NCI-H226 (cell line): ENCODE results near the gene BCL2L15.

ENCODE experiments used
- DNase-seq: peaks from one replicate; pipeline ENCODE4 v3.0.0-alpha.2; 2015

The BCL2L15 gene

DNA sequence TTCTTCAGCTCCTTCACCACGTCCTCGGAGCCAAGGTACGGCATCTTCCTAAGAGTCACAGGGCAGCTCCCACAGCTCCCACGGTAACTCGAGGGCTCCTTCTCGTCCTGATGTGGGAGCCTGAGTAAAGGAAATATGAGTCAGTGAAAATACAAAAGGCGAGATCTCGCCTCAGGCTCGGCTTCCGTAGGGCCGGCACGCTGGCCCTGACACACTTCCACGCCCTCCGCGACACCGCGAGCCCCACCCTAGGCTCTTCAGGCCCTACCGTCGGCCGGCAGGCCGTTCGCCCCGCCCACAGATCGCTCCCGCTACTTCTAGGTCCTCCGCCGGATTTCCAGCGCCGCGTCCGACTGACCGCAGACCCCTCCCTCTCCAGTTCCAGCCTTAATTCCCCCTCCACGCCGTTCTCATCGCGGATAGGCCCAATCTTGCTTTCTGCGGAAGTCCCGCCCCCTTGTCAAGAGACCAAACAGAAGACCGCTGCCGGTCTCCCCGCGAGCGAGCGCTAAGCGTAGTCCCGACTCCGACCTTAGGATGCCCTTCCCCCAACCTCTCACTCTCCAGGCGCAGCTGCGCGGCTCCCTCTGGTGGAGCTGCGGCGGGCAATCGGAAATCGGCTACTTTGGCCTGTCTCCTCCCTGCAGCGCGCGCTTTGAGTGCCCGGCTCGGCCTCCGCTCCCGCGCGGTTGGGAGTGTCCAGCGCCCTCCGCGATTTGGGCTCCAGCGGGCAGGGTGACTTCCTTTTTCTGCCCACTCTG is 17.5 kb upstream of the BCL2L15 start, which contains the start of the genes AP4B1 and DCLRE1B:
Gene AP4B1, minus strand, starts transcription at position 126 of the 761 bp plus-strand sequence. Its CDS starts 82 bp downstream, at position 44.
Gene DCLRE1B, plus strand, starts transcription at position 653 of the 761 bp plus-strand sequence. CDS start 261 bp downstream, outside the sequence.
- DNase-seq, result peak; percentile 100

DNA sequence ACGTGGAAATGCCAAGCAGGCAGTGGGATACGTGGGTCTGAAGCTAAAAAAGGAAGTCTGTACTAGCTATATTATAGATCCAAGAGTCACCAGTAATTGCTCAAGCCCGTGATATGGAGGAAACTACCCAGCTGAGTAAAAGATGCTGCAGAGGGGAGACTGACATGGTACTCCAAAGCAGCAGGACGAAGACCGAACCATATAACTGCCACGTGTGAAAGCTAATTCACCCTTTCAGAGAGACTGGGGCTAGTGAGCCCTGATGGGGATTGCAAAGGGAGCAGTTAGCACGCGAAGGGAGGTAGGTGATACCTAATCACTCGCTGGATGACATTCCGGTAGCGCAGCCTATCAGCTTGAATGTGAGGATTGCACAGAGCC is 16.9 kb upstream of the BCL2L15 start:
- no peak for DNase-seq

DNA sequence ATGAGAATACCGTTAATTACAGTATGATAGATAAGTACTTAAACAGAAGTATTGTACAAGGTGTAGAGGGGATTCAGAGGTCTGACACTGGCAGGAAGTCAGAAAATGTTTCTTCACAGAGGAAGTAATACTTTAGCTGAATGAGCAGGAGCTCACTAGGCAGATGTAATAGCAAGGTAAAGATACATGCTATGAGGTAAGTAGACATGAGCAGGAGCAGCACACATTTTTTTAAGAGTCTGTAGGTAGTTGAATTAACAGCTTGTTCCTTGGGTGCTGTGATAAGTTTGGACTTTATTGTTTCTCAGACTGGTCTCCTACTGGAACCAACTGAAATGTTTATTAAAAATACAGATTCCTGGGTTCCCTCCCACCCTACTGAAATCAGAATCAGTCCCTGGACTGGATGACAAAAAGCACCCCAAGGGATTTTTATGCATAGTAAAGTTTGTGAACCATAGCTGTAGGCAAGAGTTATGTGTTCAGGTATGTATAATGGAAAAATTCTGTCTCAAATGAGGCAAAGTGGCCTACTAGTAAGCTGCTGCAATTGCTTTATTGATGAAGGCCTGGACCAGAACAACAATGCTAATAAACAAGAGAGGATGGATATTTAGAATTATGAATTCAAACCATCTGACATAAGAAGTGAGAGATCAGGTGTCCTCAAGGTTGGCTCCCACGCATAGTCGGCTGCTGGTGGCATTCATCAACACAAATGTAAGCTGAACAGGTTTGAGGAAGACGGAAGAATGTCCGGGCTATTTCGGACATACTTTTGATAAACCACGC is 16.3 kb upstream of the BCL2L15 start:
- no peak for DNase-seq

DNA sequence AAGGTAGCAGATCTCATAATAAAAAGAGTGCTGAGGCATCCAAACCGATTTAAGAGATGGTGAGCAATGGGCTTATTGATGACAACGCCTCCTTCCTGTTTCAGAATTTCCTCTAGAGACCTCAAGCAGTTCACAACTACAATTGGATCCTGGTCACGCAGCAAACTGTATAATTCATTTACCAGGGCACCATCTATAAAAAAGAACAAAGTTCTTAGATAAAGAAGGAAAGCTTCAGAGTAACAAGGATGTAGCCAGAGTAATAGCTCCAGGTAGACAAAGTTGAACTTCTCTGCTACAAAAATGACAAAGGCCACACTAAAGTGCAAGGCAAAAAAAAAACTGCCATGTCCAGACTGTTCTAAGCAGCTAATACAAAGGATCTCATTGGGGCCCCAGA is 13.8 kb upstream of the BCL2L15 start:
- no peak for DNase-seq

DNA sequence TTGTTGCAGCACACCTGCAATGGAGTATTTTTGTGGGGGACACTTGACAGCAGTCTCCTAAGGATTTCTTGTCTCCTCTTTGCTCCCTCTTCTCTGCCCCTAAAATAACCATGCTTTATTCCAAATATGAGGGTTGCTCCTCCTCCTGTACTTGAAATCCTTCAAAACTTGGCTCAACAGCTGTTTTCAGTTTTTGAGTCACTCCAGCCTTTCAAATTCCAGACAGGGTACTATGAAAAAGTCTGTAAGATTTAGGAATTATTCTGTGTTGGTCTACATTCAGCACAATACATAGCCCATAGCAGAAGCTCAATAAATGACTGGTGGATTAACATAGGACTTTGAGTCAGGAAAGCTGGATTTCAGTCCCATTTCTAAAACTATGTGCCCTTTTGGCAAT is 11.7 kb upstream of the BCL2L15 start:
- no peak for DNase-seq

DNA sequence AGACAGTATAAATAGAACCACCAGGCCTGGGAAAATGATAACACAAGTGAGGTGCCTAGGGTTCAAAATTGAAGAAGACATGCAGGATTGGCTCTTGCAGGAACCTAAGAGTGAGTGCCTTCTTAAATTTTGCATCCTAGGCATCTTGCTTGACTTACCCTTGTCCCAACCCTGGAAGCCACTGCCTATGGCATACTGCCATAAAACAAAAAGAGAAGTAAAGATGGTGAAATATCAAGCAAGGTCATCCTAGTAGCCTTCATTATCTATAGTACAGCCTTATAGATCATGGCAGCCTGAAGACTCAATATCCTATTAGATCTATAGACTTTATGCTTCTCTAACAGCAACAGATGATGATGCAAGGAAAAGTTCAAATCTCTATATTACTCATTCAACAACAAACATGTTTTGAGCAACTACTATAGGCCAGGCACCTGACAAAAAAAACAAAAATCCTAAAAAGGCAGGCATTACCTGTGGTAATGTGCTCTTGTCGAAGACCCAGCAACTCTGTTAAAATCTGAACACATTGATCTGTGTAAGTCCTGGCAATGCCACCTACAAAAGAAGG is 10.9 kb upstream of the BCL2L15 start:
- no peak for DNase-seq

DNA sequence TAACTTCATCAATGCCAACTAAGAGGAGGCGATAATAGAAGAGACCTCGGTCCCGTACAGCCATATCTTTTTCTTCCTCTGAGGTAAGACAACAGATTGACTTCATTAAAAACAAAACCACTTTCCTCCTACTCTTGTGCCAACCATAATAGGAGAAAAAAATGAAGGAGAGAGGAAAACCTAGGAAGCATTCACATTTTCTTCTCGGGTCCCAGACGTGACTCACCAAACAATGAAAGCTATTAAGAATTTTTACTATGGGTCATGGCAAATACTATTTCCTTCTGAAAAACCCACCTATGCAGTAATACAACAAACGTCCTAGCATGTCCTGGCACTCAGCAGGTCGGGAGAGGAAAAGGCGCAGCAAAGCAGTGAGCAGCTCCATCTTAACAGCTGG is 8.6 kb upstream of the BCL2L15 start:
- DNase-seq, result no peak

DNA sequence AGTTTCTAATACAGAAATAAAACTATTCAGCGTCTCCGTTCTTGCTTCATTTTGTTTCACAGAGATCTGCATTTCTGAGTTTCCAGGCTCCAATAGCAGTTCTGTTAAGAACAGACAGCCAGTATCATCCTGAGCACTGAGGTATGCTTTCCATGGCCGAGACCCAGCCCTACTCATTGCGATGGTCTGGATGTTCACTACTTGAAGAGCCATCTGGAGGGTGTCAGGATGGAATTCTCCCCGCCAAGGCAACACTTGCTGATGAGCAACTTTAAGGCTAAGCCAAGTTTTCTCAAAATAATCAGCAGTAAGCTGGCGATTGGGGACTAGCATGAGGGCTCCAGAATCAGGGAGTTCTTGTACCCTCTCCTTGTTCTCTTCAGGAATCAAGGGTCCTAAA is 7.7 kb upstream of the BCL2L15 start:
- no peak for DNase-seq

DNA sequence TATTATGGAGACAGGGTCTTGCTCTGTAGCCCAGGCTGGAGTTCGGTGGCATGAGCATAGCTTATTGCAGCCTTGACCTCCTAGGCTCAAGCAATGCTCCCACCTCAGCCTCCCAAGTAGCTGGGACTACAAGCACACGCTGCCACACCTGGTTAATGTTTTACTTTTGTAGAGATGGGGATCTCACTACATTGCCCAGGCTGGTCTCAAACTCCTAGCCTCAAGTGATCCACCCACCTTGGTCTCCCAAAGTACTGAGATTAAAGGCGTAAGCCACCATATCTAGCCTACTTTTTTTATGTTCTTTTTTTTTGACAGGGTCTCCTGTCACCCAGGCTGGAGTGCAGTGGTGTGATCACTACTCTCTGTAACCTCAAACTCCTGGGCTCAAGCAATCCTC is 5.9 kb upstream of the BCL2L15 start:
- no peak for DNase-seq

DNA sequence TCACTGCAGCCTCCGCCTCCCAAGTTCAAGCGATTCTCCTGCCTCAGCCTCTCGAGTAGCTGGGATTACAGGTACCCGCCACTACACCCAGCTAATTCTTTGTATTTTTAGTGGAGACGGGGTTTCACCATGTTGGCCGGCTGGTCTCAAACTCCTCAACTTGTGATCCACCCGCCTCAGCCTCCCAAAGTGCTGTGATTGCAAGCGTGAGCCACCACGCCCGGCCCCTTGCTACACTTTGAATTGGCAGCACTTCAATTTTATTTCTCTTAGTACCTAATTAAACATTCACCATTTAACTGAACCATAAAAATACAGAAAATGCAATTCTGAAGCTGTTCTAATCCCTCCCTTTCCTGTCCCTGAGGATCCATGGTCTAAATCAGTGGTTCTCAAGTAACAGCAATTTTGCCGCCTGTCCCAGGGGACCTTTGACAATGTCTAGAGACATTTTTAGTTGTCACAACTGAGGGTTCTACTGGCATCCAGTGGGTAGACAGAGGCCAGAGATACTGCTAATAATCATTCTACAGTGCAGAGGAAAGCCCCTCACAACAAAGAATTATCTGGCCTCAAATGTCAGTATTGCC is 4.3 kb upstream of the BCL2L15 start:
- DNase-seq, result no peak

DNA sequence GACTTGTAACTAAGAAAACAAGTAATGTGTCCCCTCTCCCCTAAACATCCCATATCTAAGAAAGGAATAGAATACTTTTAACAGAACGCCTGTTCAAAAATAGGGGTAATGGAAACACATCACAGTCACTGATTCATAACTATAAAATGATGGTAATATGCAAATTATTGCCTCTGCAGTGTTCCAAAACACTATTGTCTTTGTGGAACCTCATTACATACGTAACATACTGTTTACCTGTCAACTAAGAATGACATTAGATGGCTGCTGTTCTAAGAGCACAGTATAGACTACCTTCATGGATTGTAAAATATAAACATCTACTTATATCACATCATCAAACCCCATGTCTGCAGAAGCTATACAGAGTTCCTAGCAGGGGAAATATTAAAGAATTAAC is 3.4 kb upstream of the BCL2L15 start:
- DNase-seq, result no peak

DNA sequence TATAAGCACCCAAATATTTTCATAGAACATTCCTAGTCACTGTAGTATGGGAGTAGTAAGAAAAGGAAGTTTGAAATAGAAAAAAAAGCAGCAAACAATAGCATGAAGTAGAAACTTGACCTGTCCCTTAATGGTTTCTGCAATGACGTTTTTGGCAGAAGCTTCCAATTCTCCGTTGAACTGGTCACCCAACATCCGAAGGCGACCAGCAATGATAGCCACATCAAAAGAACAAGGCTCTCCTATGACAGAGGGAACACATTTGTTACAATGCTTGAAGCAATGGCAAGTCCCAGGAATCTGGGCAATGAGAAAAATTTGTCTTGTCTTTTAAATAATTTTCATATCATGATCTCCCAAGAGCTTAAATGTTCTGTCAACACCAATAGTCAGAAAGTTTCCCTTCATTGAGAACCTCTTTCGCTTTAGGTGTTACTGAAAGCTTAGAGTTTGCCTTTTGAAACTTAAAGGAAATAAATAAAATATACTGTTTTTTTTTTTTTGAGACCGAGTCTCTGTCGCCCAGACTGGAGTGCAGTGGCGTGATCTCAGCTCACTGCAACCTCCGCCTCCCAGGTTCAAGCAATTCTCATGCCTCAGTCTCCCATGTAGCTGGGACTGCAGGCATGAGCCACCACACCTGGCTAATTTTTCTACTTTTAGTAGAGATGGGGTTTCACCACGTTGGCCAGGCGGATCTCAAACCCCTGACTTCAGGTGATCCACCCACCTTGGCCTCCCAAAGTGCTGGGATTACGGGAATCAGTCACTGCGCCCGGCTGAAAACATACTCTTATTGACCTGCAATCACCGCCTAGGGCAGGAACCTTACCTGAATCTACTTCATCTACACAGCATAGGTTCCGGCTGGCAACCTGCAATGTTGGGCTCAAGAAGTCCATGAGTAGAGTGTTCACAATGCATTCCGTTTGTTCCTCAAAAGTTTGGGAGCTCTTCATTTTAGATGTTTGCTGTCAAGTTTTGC is 672 bp downstream of the BCL2L15 start:
- no peak for DNase-seq

DNA sequence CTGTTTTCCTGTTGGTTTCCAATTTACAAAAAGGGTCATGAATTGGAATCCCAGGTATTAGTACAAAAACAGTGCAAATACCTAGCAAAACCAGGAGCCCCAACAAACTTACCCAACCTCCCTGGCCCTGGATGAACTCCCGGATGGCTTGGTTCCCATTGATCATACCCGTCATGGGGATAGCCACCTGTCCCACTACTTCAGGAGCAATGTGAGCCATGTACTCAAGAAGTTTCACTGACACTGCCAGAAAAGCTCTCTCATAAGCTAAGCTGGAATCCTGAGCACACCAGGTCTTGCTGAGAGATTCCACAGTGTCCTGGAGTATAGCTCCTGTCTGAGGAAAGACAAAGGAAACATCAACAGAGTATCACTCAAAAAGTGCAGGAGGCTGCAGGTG is 5.7 kb downstream of the BCL2L15 start:
- no peak for DNase-seq

DNA sequence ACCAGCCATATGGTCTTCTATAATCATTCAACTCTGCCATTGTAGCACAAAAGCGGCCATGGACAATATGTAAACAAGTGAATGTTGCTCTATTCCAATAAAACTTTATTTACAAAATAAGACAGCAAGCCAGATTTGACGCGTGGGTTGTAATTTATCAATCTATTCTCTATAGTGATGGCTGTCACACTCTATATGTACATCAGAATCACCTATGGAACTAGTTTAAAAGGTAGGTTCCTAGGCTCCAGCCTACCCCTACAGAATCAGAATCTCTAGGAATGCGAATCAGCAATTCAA is 7.7 kb downstream of the BCL2L15 start:
- DNase-seq, result no peak

DNA sequence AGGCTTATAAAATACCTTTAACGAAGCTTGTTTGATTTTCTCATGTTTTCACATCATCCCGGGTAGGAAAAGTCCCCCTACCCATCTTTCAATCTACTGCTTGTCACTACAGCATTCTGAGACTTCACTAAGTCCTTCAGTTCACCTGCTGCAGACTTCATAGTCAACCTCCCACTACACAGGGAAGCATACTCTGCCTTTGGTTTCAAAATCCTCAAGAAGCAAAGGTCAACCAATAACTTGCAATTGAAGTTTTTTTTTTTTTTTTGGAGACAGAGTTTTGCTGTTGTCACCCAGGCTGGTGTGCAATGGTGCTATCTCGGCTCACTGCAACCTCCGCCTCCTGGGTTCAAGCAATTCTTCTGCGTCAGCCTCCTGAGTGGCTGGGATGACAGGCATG is 11.2 kb downstream of the BCL2L15 start:
- no peak for DNase-seq

DNA sequence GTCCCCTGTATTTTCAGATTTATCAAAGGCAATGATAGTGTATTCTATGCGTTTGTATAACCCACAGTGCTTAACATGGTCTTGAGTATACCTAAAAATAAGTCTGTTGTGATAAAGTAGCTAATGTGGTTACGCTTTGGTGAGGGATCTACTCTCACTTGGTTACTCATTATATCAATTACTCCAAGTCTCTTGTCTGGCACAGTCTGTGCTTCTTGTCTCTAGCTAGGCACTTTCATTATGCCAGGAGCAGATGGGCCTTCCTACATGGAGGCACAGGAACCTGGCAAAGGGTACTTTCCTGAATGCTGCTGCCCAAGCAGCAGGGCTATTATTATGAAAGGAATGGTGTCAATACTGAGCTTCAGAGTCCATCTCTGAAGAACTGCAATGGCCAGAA is 11.7 kb downstream of the BCL2L15 start:
- no peak for DNase-seq

DNA sequence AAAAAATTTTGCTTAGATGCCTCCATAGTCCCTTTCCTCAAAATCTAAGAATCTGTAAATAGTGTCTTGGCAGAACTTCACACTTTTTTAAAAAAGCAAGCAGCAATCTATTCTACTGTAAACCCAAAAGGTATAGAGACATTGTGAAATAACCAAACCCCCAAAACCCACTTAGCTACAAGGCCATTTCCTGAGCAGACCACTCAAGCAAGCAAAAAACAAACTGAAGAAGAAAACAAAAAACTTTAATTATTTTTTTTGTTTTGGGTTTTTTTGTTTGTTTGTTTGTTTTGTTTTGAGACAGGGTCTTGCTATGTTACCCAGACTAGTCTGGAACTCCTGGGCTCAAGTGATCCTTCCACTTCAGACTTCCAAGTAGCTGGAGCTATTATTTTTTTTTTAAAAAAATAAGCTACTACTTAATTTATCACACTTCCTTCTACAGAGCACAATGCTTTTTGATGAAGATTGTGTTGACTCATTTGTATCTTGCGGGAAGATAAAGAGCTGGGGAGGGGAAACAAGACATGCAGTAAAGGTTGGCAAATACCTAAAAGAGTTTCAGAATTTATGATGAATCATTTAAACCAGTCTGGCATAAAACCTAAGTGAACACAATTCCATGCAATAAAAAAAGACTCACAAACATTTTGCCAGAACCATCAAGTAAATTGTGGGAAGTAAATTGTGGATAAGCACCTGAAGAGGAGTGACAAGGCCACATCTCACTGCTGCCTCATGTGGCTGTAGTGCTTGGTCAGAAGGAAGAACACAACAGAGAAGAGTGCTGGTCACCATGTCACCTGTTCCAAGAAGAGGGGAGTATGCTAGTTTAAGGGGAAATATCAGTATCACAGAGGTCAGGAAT is 13.1 kb downstream of the BCL2L15 start:
- peak; percentile 76 for DNase-seq

DNA sequence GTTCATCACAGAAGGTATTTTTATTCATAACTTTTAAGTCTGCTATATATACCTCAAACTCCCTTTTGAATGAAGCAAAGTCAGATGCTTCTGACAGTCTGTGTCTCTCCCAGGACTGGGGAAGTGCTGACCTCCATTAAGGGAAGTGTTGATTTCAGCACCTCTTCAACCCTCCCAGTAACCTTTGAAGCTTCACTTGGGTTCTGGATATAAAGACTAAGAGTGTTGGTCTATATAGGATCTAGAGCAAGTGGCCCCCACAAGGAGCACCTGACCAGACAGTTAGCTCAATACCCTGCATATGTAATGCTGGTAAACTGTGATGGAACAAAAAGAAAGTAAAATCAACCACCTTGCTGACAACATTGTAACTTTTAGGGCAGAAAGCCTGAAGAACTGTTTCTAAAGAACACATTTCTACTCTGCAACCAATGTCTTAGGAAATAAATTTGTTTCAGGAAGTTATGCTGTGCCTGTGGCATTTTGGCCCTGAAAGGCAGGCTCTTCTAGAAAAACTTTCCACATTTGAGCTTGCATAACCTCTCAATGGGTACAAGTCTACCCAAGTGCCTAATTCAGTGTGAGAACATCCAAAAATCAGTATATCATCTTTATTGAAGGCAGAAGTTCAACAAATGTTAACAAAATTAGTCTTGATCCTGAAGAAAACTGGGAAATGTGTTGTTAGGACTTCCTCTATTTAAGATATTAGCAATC is 15.0 kb downstream of the BCL2L15 start:
- peak; percentile 2 for DNase-seq

DNA sequence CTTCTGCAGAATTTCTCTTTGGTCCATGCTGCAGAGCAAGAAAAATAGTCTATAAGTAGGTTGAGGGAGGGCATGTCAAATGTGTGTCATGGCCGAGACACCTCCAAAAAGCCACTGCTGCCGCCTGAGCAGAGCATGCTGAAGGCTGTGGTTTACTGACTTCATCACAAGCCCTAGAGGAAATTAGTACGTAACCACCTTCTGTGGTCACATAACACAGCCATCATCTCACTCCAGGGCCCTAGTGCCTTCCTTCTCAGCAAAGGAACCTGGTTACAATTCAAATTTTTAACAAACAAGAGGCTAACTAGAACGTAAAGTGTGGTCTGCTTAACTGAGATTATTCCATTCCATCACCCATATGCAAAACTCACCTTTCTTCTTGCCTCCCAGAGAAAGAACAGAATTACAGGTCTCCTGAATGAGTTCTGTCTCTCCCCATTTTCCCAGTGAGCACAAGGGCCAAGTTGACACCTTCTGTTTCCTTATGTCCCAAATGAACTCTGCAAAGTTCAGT is 15.7 kb downstream of the BCL2L15 start, which contains the start of gene PTPN22:
Gene PTPN22, minus strand, starts transcription at position 116 of the 517 bp plus-strand sequence.
- DNase-seq, result peak; percentile 59

DNA sequence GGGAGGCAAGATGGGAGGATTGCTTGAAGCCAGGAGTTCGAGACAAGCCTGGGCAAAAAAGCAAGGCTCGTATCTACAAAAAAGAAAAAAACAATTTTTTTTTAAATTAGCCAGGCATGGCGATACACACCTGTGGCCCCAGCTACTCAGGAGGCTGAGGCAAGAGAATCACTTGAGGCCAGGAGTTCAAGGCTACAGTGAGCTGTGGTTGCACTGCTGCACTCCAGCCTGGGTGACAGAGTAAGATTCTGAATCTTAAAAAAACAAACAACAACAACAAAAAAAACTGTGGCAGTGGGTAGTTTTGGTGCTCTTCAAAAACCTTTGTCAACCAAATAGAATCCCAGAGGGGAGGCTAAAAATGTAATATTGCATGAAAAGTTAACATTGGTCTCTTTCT is 16.6 kb downstream of the BCL2L15 start:
- no peak for DNase-seq
